ENCODE data around the gene MAGEF1. TPM values are rescaled to one million over a fixed set of nuclear protein-coding genes. Genes with fewer than 3 reads are reported as not detected.

Gene MAGEF1
- total and polyA plus RNA-seq, 9 of the 15 experiments (the other 6 are each of a cell fraction or from before 2014, with no cell fraction given), result 1.5 to 39.1 (median 19.8) TPM

DNA sequence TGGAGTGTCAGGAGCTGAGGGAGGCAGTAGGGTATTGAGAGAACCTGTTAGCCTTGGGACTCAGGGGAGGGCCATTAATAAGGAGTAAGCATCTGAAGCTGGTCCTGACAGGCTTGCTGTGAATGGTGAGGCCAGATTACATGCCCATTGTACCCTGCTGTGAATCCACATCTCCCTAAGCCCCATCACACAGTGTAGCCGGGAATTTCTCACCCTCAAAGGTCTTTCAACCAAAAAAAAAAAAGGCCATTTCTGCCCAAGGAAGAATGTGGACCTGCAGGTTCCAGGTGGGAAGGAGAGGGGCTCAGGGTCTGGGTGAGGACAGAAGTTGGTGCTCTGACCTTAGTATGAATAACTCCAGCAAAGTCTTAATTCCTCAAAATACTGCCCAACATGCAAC, 37.2 kb downstream of the MAGEF1 start:
- peaks cover 0 to 4% of the 10 kb centered on the region in 2 experiments; a peak in 1 of 5 replicates for H3K4me1 ChIP-seq (replicated peaks in 1 of 2; ENCODE audit: control insufficient read depth in 2 of 2, insufficient read depth in 2 of 2, low read length in 2 of 2)
- no peak overlapping the region for H3K4me3 ChIP-seq
- H3K4me2 ChIP-seq (ENCODE audit: insufficient read depth, low read length), result no peak overlapping the region
- H3K9ac ChIP-seq (ENCODE audit: insufficient read depth in 1 of 2, low read depth in 2 of 2, low read length in 2 of 2), result no peak overlapping the region
- intact Hi-C loops (cut with micrococcal nuclease), result no loop called here
- WGBS (ENCODE audit: insufficient coverage, low coverage, missing lambda C conversion rate), result 0% methylated on average over 1 of the region's 1 CpG
- ChIA-PET POLR2A (interaction anchor here (1.0 kb wide), 1 partner anchor 126 kb away, joined by 3 read pairs; no protein-coding TSS in a partner anchor), CTCF (ENCODE audit: low intra/inter-chr PET ratio) (no interaction called here)
- TF ChIP-seq RCOR1 (IDR thresholded peaks at IDR 0.05; ENCODE audit: borderline replicate concordance in 1 of 2, low read depth in 2 of 2, low read length in 2 of 2), result no peak
- TF ChIP-seq, protein P1, sequence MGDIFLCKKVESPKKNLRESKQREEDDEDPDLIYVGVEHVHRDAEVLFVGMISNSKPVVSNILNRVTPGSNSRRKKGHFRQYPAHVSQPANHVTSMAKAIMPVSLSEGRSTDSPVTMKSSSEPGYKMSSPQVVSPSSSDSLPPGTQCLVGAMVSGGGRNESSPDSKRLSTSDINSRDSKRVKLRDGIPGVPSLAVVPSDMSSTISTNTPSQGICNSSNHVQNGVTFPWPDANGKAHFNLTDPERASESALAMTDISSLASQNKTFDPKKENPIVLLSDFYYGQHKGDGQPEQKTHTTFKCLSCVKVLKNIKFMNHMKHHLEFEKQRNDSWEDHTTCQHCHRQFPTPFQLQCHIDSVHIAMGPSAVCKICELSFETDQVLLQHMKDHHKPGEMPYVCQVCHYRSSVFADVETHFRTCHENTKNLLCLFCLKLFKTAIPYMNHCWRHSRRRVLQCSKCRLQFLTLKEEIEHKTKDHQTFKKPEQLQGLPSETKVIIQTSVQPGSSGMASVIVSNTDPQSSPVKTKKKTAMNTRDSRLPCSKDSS (IDR thresholded peaks at IDR 0.05; ENCODE audit: low read depth, partially characterized antibody), result no peak
- ATAC-seq (no peak), DNase-seq (ENCODE audit: extremely low read depth in 1 of 4, low spot score in 3 of 4) (no peak), FAIRE-seq (no peak)
- no peaks in the 10 kb centered on the region for H3K9me1 ChIP-seq (ENCODE audit: control insufficient read depth, insufficient read depth, low read length)
- no peaks in the 10 kb centered on the region for H3K9me3 ChIP-seq (replicated peaks; ENCODE audit: control insufficient read depth, insufficient read depth, low read depth, low read length)
- H3K27me3 ChIP-seq (ENCODE audit: control insufficient read depth in 2 of 2, insufficient read depth in 2 of 2, low read length in 2 of 2), result peaks cover 27 to 68% of the 10 kb centered on the region in 2 experiments; a peak in 4 of 5 replicates
- no peak overlapping the region for H3K27ac ChIP-seq (ENCODE audit: extremely low read depth, low read depth, low read length)
- no peaks in the 10 kb centered on the region for H3K36me3 ChIP-seq (ENCODE audit: control insufficient read depth, insufficient read depth, low read length)
- in situ Hi-C loops (cut with MboI), result loop anchor here (25.0 kb wide), 1 partner anchor 1388 kb away; no protein-coding TSS in a partner anchor
- H4K20me1 ChIP-seq (replicated peaks; ENCODE audit: control insufficient read depth, insufficient read depth, low read length), result peaks cover 5% of the 10 kb centered on the region; the same call in 1 of the 2 replicates
- H2AFZ ChIP-seq (ENCODE audit: low read depth, low read length), result no peak overlapping the region
- no peaks in the 10 kb centered on the region for H3K79me2 ChIP-seq (ENCODE audit: control insufficient read depth, insufficient read depth, low read length)
- BruUV-seq (replicated peaks), result no TSS peak
